WTC11 (cell line): ENCODE measurements around the gene PTPRK. TPM values are rescaled to one million over a fixed set of nuclear protein-coding genes. Genes with fewer than 3 reads are reported as not detected.

Source experiments
- ATAC-seq: fragments of 200-7000 bp; cut with Tn5 transposase; 2 replicates; pipeline ENCODE4 v1.10.0; 2021; ENCODE audit warnings: mild to moderate bottlenecking, moderate library complexity
- CTCF ChIA-PET: fragments of 300-600 bp; sonication (Branson Sonifier 250); formaldehyde crosslinking; loops from one replicate; lab custom pipeline; 2021; ENCODE audit warnings: antibody characterized with exemption; lab: Charles Lee
- POLR2A ChIA-PET: fragments of 350-600 bp; sonication (Branson Sonifier 250); formaldehyde crosslinking; loops from one replicate; lab custom pipeline; 2021; ENCODE audit warnings: antibody characterized with exemption; lab: Charles Lee
- DNase-seq: peaks from one replicate; pipeline ENCODE4 v3.0.0; 2021; ENCODE audit warnings: low spot score
- H3K27ac Mint-ChIP-seq: 2 replicates; pipeline ENCODE4 v1.8.0; 2021; ENCODE audit warnings: mixed read lengths
- H3K27me3 Mint-ChIP-seq: 2 replicates; pipeline ENCODE4 v1.8.0; 2021; ENCODE audit warnings: low read depth, mild to moderate bottlenecking, moderate library complexity, mixed read lengths
- H3K36me3 Mint-ChIP-seq: 2 replicates; pipeline ENCODE4 v1.8.0; 2021; ENCODE audit warnings: mixed read lengths
- H3K4me1 Mint-ChIP-seq: 2 replicates; pipeline ENCODE4 v1.8.0; 2022; ENCODE audit warnings: mixed read lengths
- H3K4me3 Mint-ChIP-seq: 2 replicates; pipeline ENCODE4 v1.8.0; 2021; ENCODE audit warnings: mild to moderate bottlenecking, moderate library complexity, mixed read lengths
- H3K9me3 Mint-ChIP-seq: 2 replicates; pipeline ENCODE4 v1.8.0; 2021; ENCODE audit warnings: mixed read lengths
- GRHL2 ChIP-seq: fragments of 250-450 bp; sonication (Bioruptor Pico); IDR thresholded peaks from 2 replicates; pipeline ENCODE4 v1.8.0; 2022; ENCODE audit warnings: mild to moderate bottlenecking, moderate library complexity; ENCODE audit not compliant: insufficient replicate concordance, severe bottlenecking
- HMGA2 ChIP-seq: fragments of 250-450 bp; sonication (Bioruptor Pico); IDR thresholded peaks from 2 replicates; pipeline ENCODE4 v1.4.0; 2021; ENCODE audit warnings: mild to moderate bottlenecking, moderate library complexity
- SOX15 ChIP-seq: fragments of 250-450 bp; sonication (Bioruptor Pico); IDR thresholded peaks from 2 replicates; pipeline ENCODE4 v1.9.0; 2021; ENCODE audit warnings: mild to moderate bottlenecking
- ZNF423 ChIP-seq: fragments of 250-450 bp; sonication (Bioruptor Pico); IDR thresholded peaks from 2 replicates; pipeline ENCODE4 v2.1.2; 2022; ENCODE audit warnings: mild to moderate bottlenecking, moderate library complexity
- ZNF671 ChIP-seq: fragments of 250-450 bp; sonication (Bioruptor Pico); IDR thresholded peaks from 2 replicates; pipeline ENCODE4 v1.8.0; 2021; ENCODE audit warnings: mild to moderate bottlenecking
- total RNA-seq: library from RNA; stranded (reverse); gene quantifications from 3 replicates; pipeline ENCODE4 v1.2.3, GENCODE V29; 2021
- TF ChIP-seq, protein P1 (sequence below): fragments of 250-450 bp; sonication (Bioruptor Pico); IDR thresholded peaks from 2 replicates; pipeline ENCODE4 v1.9.0; 2021; ENCODE audit warnings: mild to moderate bottlenecking, borderline replicate concordance
- TF ChIP-seq, protein P2 (sequence below): sonication (generic); formaldehyde crosslinking; IDR thresholded peaks from 2 replicates; pipeline ENCODE4 v1.8.1; 2022; ENCODE audit warnings: mild to moderate bottlenecking, moderate library complexity, missing genetic modification reagents
- TF ChIP-seq, protein P3 (sequence below): sonication (generic); formaldehyde crosslinking; IDR thresholded peaks from 2 replicates; pipeline ENCODE4 v1.8.0; 2022; ENCODE audit warnings: mild to moderate bottlenecking, missing genetic modification reagents
- TF ChIP-seq, protein P4 (sequence below): sonication (generic); formaldehyde crosslinking; IDR thresholded peaks from 2 replicates; pipeline ENCODE4 v1.8.0; 2022; ENCODE audit warnings: mild to moderate bottlenecking, missing genetic modification reagents
- TF ChIP-seq, protein P5 (sequence below): sonication (generic); formaldehyde crosslinking; IDR thresholded peaks from 2 replicates; pipeline ENCODE4 v1.8.1; 2023; ENCODE audit warnings: mild to moderate bottlenecking, missing genetic modification reagents, moderate library complexity
- TF ChIP-seq, protein P6 (sequence below): sonication (generic); formaldehyde crosslinking; IDR thresholded peaks from 2 replicates; pipeline ENCODE4 v1.8.1; 2023; ENCODE audit warnings: mild to moderate bottlenecking, moderate library complexity, missing genetic modification reagents
- TF ChIP-seq, protein P7 (sequence below): sonication (generic); formaldehyde crosslinking; conservative IDR thresholded peaks from 2 replicates; pipeline ENCODE4 v1.8.1; 2023; ENCODE audit warnings: mild to moderate bottlenecking, low read depth, missing genetic modification reagents, moderate library complexity

The PTPRK gene
- total RNA-seq, 1 experiment from 2014 or later: 44.8 TPM

DNA sequence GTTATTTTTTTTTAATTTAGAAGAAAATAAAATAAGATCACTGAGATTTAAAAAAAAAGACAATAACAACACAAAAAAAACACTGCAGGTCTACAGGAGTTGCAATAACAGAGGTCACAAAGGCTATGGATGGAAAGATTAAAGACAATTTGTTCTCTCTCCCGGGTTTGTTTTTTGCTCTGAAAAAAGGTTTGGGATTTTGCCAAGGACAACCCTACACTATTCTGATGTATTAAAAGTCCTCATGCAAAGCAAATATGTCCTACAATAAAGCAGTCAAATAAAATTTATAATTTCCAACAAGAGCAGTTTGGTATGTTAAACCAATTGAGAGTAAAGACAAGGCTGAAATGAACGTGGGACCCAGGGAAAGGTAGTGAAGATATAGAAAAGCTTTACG lies 55.6 kb downstream of the PTPRK start (continued):
- TF ChIP-seq, protein P1, sequence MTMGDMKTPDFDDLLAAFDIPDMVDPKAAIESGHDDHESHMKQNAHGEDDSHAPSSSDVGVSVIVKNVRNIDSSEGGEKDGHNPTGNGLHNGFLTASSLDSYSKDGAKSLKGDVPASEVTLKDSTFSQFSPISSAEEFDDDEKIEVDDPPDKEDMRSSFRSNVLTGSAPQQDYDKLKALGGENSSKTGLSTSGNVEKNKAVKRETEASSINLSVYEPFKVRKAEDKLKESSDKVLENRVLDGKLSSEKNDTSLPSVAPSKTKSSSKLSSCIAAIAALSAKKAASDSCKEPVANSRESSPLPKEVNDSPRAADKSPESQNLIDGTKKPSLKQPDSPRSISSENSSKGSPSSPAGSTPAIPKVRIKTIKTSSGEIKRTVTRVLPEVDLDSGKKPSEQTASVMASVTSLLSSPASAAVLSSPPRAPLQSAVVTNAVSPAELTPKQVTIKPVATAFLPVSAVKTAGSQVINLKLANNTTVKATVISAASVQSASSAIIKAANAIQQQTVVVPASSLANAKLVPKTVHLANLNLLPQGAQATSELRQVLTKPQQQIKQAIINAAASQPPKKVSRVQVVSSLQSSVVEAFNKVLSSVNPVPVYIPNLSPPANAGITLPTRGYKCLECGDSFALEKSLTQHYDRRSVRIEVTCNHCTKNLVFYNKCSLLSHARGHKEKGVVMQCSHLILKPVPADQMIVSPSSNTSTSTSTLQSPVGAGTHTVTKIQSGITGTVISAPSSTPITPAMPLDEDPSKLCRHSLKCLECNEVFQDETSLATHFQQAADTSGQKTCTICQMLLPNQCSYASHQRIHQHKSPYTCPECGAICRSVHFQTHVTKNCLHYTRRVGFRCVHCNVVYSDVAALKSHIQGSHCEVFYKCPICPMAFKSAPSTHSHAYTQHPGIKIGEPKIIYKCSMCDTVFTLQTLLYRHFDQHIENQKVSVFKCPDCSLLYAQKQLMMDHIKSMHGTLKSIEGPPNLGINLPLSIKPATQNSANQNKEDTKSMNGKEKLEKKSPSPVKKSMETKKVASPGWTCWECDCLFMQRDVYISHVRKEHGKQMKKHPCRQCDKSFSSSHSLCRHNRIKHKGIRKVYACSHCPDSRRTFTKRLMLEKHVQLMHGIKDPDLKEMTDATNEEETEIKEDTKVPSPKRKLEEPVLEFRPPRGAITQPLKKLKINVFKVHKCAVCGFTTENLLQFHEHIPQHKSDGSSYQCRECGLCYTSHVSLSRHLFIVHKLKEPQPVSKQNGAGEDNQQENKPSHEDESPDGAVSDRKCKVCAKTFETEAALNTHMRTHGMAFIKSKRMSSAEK (CRISPR knock-in tag): no peak
- TF ChIP-seq, protein P2, sequence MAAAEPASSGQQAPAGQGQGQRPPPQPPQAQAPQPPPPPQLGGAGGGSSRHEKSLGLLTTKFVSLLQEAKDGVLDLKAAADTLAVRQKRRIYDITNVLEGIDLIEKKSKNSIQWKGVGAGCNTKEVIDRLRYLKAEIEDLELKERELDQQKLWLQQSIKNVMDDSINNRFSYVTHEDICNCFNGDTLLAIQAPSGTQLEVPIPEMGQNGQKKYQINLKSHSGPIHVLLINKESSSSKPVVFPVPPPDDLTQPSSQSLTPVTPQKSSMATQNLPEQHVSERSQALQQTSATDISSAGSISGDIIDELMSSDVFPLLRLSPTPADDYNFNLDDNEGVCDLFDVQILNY (CRISPR knock-in tag): no peak
- TF ChIP-seq, protein P3, sequence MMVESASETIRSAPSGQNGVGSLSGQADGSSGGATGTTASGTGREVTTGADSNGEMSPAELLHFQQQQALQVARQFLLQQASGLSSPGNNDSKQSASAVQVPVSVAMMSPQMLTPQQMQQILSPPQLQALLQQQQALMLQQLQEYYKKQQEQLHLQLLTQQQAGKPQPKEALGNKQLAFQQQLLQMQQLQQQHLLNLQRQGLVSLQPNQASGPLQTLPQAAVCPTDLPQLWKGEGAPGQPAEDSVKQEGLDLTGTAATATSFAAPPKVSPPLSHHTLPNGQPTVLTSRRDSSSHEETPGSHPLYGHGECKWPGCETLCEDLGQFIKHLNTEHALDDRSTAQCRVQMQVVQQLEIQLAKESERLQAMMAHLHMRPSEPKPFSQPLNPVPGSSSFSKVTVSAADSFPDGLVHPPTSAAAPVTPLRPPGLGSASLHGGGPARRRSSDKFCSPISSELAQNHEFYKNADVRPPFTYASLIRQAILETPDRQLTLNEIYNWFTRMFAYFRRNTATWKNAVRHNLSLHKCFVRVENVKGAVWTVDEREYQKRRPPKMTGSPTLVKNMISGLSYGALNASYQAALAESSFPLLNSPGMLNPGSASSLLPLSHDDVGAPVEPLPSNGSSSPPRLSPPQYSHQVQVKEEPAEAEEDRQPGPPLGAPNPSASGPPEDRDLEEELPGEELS (CRISPR knock-in tag): no peak
- TF ChIP-seq, protein P4, sequence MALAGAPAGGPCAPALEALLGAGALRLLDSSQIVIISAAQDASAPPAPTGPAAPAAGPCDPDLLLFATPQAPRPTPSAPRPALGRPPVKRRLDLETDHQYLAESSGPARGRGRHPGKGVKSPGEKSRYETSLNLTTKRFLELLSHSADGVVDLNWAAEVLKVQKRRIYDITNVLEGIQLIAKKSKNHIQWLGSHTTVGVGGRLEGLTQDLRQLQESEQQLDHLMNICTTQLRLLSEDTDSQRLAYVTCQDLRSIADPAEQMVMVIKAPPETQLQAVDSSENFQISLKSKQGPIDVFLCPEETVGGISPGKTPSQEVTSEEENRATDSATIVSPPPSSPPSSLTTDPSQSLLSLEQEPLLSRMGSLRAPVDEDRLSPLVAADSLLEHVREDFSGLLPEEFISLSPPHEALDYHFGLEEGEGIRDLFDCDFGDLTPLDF (CRISPR knock-in tag): no peak

DNA sequence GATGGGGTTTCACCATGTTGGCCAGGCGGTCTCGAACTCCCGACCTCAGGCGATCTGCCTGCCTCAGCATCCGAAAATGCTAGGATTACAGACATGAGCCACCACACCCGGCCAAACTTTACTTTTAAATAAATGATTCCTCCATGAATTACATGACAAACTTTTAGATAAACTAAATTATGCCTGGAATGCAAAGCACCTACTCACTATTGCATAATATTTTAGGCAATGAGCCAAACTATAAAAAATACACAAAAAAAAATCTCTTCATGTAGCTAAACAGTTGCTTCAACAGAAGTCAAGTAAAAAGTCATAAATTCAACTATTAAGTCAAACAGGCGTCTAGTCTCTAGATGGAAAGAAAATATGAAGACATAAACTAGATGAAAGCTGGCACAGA lies 56.5 kb downstream of the PTPRK start:
- no peak for DNase-seq
- Mint-ChIP-seq H3K4me3 (no peak overlapping the region), H3K27me3 (no peaks in the 10 kb centered on the region), H3K36me3 (no peaks in the 10 kb centered on the region), H3K9me3 (no peaks in the 10 kb centered on the region), H3K27ac (0 out of 2 replicates have a peak overlapping the region, but pooled peaks have one; percentile 17), H3K4me1 (no peaks in the 10 kb centered on the region)
- CTCF ChIA-PET: no interaction called here
- POLR2A ChIA-PET: no interaction called here
- ATAC-seq: no peak
- TF ChIP-seq, protein P5, sequence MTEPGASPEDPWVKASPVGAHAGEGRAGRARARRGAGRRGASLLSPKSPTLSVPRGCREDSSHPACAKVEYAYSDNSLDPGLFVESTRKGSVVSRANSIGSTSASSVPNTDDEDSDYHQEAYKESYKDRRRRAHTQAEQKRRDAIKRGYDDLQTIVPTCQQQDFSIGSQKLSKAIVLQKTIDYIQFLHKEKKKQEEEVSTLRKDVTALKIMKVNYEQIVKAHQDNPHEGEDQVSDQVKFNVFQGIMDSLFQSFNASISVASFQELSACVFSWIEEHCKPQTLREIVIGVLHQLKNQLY: no peak
- TF ChIP-seq, protein P6, sequence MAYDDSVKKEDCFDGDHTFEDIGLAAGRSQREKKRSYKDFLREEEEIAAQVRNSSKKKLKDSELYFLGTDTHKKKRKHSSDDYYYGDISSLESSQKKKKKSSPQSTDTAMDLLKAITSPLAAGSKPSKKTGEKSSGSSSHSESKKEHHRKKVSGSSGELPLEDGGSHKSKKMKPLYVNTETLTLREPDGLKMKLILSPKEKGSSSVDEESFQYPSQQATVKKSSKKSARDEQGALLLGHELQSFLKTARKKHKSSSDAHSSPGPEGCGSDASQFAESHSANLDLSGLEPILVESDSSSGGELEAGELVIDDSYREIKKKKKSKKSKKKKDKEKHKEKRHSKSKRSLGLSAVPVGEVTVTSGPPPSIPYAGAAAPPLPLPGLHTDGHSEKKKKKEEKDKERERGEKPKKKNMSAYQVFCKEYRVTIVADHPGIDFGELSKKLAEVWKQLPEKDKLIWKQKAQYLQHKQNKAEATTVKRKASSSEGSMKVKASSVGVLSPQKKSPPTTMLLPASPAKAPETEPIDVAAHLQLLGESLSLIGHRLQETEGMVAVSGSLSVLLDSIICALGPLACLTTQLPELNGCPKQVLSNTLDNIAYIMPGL (CRISPR knock-in tag): no peak
- TF ChIP-seq SOX15 (CRISPR knock-in tag) (no peak), GRHL2 (no peak), ZNF671 (CRISPR knock-in tag) (no peak), ZNF423 (no peak), HMGA2 (CRISPR knock-in tag) (no peak)
- TF ChIP-seq, protein P7, sequence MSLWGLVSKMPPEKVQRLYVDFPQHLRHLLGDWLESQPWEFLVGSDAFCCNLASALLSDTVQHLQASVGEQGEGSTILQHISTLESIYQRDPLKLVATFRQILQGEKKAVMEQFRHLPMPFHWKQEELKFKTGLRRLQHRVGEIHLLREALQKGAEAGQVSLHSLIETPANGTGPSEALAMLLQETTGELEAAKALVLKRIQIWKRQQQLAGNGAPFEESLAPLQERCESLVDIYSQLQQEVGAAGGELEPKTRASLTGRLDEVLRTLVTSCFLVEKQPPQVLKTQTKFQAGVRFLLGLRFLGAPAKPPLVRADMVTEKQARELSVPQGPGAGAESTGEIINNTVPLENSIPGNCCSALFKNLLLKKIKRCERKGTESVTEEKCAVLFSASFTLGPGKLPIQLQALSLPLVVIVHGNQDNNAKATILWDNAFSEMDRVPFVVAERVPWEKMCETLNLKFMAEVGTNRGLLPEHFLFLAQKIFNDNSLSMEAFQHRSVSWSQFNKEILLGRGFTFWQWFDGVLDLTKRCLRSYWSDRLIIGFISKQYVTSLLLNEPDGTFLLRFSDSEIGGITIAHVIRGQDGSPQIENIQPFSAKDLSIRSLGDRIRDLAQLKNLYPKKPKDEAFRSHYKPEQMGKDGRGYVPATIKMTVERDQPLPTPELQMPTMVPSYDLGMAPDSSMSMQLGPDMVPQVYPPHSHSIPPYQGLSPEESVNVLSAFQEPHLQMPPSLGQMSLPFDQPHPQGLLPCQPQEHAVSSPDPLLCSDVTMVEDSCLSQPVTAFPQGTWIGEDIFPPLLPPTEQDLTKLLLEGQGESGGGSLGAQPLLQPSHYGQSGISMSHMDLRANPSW: no peak
- TF ChIP-seq, protein P3 (CRISPR knock-in tag): no peak
- TF ChIP-seq, protein P1 (CRISPR knock-in tag): no peak
